DND-41 (cell line): ENCODE data around the gene LGI4.

ENCODE experiments used
- ATAC-seq: fragments of 200-7000 bp; cut with Tn5 transposase; 3 replicates; pipeline ENCODE4 v1.9.1; 2021; ENCODE audit warnings: low read depth; ENCODE audit not compliant: insufficient read depth
- DNase-seq: peaks from one replicate; pipeline ENCODE4 v3.0.0-alpha.2; 2020
- H2AFZ ChIP-seq: 2 replicates; pipeline ENCODE4 v1.6.0; 2012; ENCODE audit warnings: low read depth, low read length
- H3K27ac ChIP-seq: 2 replicates; pipeline ENCODE4 v1.5.1; 2012; ENCODE audit warnings: low read length, inconsistent platforms
- H3K27me3 ChIP-seq: fragments of 200-600 bp; sonication (generic); 2 replicates; pipeline ENCODE4 v1.6.0; 2012; ENCODE audit warnings: low read length, mild to moderate bottlenecking, inconsistent platforms; ENCODE audit not compliant: insufficient read depth, poor library complexity
- H3K36me3 ChIP-seq: 2 replicates; pipeline ENCODE4 v1.5.1; 2012; ENCODE audit warnings: low read length, inconsistent platforms; ENCODE audit not compliant: insufficient read depth
- H3K4me1 ChIP-seq: 2 replicates; pipeline ENCODE4 v1.5.1; 2012; ENCODE audit warnings: mild to moderate bottlenecking, low read length; ENCODE audit not compliant: insufficient read depth
- H3K4me2 ChIP-seq: 2 replicates; pipeline ENCODE4 v1.6.0; 2012; ENCODE audit warnings: mild to moderate bottlenecking, moderate library complexity, low read length, inconsistent platforms; ENCODE audit not compliant: insufficient read depth
- H3K4me3 ChIP-seq, 2 experiments: fragments of 200-600 bp in 1 of 2; shearing (Covaris generic) in 1 of 2; 2 replicates each; pipeline ENCODE4 v1.5.1; 2012 to 2016; ENCODE audit warnings: inconsistent platforms in 2 of 2, low read length in 2 of 2, mild to moderate bottlenecking in 2 of 2, low read depth in 1 of 2, moderate library complexity in 1 of 2
- H3K79me2 ChIP-seq: 2 replicates; pipeline ENCODE4 v1.6.0; 2012; ENCODE audit warnings: low read length, inconsistent platforms; ENCODE audit not compliant: insufficient read depth
- H3K9ac ChIP-seq: 2 replicates; pipeline ENCODE4 v1.6.0; 2012; ENCODE audit warnings: low read depth, mild to moderate bottlenecking, inconsistent platforms, low read length, moderate library complexity
- H3K9me3 ChIP-seq: 2 replicates; pipeline ENCODE4 v1.5.1; 2012; ENCODE audit warnings: low read length, moderate library complexity, mild to moderate bottlenecking, inconsistent platforms; ENCODE audit not compliant: insufficient read depth, severe bottlenecking
- H4K20me1 ChIP-seq: 2 replicates; pipeline ENCODE4 v1.6.0; 2012; ENCODE audit warnings: low read length; ENCODE audit not compliant: insufficient read depth
- CTCF ChIP-seq: IDR thresholded peaks from 2 replicates; pipeline ENCODE4 v1.5.1; 2012; ENCODE audit warnings: borderline replicate concordance, low read length, moderate library complexity, mild to moderate bottlenecking; ENCODE audit not compliant: poor library complexity, severe bottlenecking; ENCODE audit errors: extremely low read depth
- EZH2 ChIP-seq: IDR thresholded peaks from 3 replicates; pipeline ENCODE4 v1.6.1; 2012; ENCODE audit warnings: borderline replicate concordance, low read depth, mild to moderate bottlenecking, moderate library complexity, low read length, inconsistent platforms; ENCODE audit not compliant: severe bottlenecking

Gene LGI4

GRCh38 chr19:35100588-35101533 is 34.0 kb downstream of the LGI4 start:
- H3K27me3 ChIP-seq: no peaks in the 10 kb centered on the region
- no peaks in the 10 kb centered on the region for H3K79me2 ChIP-seq
- no peak overlapping the region for H3K9ac ChIP-seq
- H3K4me1 ChIP-seq: no peaks in the 10 kb centered on the region
- H3K9me3 ChIP-seq: no peaks in the 10 kb centered on the region
- no peak overlapping the region for H3K4me2 ChIP-seq
- H3K36me3 ChIP-seq: no peaks in the 10 kb centered on the region
- TF ChIP-seq CTCF: no peak
- no peak for TF ChIP-seq EZH2
- H3K4me3 ChIP-seq: no peak overlapping the region
- H4K20me1 ChIP-seq: no peaks in the 10 kb centered on the region
- no peak overlapping the region for H3K27ac ChIP-seq
- DNase-seq (no peak), ATAC-seq (no peak)
- no peak overlapping the region for H2AFZ ChIP-seq

GRCh38 chr19:35099897-35100275 is 35.0 kb downstream of the LGI4 start:
- ATAC-seq (no peak), DNase-seq (no peak)
- Histone ChIP-seq H3K27me3 (no peaks in the 10 kb centered on the region), H3K4me1 (no peaks in the 10 kb centered on the region), H3K27ac (no peak overlapping the region), H3K36me3 (no peaks in the 10 kb centered on the region), H2AFZ (no peak overlapping the region), H3K4me3 (no peak overlapping the region), H3K79me2 (no peaks in the 10 kb centered on the region), H3K9ac (no peak overlapping the region), H4K20me1 (no peaks in the 10 kb centered on the region), H3K9me3 (no peaks in the 10 kb centered on the region), H3K4me2 (no peak overlapping the region)
- TF ChIP-seq EZH2: no peak
- TF ChIP-seq CTCF: no peak

GRCh38 chr19:35099155-35099896 is 35.5 kb downstream of the LGI4 start:
- Histone ChIP-seq H3K79me2 (no peaks in the 10 kb centered on the region), H3K9ac (no peak overlapping the region), H3K9me3 (no peaks in the 10 kb centered on the region), H3K4me2 (no peak overlapping the region), H3K4me3 (no peak overlapping the region), H3K27me3 (no peaks in the 10 kb centered on the region), H3K4me1 (no peaks in the 10 kb centered on the region), H3K36me3 (no peaks in the 10 kb centered on the region), H2AFZ (no peak overlapping the region), H4K20me1 (no peaks in the 10 kb centered on the region), H3K27ac (no peak overlapping the region)
- DNase-seq: no peak
- no peak for ATAC-seq
- TF ChIP-seq CTCF: no peak
- TF ChIP-seq EZH2: no peak
